ENCODE results near the gene POLR3A.

GRCh38 chr10:78058562-78058961 lies 29.2 kb upstream of the POLR3A start:
- TF ChIP-seq EZH2phosphoT487 (IDR thresholded peaks at IDR 0.05; ENCODE audit: low read depth, severe bottlenecking, unreplicated experiment): no peak
- TF ChIP-seq, protein P1, sequence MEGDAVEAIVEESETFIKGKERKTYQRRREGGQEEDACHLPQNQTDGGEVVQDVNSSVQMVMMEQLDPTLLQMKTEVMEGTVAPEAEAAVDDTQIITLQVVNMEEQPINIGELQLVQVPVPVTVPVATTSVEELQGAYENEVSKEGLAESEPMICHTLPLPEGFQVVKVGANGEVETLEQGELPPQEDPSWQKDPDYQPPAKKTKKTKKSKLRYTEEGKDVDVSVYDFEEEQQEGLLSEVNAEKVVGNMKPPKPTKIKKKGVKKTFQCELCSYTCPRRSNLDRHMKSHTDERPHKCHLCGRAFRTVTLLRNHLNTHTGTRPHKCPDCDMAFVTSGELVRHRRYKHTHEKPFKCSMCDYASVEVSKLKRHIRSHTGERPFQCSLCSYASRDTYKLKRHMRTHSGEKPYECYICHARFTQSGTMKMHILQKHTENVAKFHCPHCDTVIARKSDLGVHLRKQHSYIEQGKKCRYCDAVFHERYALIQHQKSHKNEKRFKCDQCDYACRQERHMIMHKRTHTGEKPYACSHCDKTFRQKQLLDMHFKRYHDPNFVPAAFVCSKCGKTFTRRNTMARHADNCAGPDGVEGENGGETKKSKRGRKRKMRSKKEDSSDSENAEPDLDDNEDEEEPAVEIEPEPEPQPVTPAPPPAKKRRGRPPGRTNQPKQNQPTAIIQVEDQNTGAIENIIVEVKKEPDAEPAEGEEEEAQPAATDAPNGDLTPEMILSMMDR (IDR thresholded peaks at IDR 0.05; ENCODE audit: poor library complexity): no peak
- TF ChIP-seq EZH2 (IDR thresholded peaks at IDR 0.05; ENCODE audit: borderline replicate concordance): no peak

Measured in hepatocyte (in vitro differentiated cells).